ENCODE measurements around the gene CORO1C. TPM values are rescaled to one million over a fixed set of nuclear protein-coding genes. Genes with fewer than 3 reads are reported as not detected.
"Not testable (repeated sequence)": the region's sequence is repeated elsewhere in the genome, so short reads cannot be mapped to it uniquely, and the experiment has no call there.

CORO1C gene
- total RNA-seq, 1 experiment from 2014 or later = 195 TPM

DNA sequence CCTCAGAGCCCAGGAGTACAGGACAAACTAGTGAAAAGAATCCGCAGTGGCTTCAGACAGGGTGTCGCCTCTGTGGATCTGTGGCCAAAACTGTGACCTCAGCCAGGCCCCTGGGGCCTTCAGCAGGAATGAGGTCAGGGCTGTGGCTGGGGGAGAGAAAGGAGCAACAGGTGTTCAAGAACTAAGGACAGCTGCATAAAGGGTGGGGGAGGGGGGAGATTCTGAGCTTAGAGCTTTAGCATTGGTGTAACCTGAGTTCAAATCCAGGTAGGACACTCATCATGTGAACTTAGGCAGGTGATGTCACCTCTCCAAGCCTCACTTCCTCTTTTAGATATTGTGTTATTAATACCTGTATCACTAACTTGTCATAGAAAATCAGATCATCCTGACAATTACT is 40.9 kb upstream of the CORO1C start:
- peak in 1 of 2 experiments; percentile 24 for DNase-seq
- BruUV-seq (replicated peaks) = no TSS peak

DNA sequence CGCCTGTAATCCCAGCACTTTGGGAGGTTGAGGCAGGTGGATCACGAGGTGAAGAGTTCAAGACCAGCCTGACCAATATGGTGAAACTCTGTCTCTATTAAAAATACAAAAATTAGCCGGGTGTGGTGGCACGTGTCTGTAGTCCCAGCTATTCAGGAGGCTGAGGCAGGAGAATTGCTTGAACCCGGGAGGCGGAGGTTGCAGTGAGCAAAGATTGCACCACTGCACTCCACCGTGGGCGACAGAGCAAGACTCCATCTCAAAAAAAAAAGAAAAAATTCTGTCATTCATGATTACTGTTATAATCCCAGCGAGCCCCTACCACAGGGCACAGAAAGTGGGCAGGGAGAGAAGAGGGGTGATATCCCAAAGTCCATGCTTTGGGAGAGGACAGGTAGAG is 40.5 kb upstream of the CORO1C start:
- DNase-seq; H3K4me1 Mint-ChIP-seq (ENCODE audit: low read depth, unreplicated experiment); H3K4me3 Mint-ChIP-seq (ENCODE audit: unreplicated experiment); H3K9me3 ChIP-seq; H3K4me3 ChIP-seq (ENCODE audit: low read depth, low read length); BruUV-seq (replicated peaks); intact Hi-C loops (cut with micrococcal nuclease; ENCODE audit: unreplicated experiment); H3K36me3 ChIP-seq (ENCODE audit: control insufficient read depth, insufficient read depth, low read length); H3K9me3 Mint-ChIP-seq (ENCODE audit: unreplicated experiment); H3K27me3 Mint-ChIP-seq (ENCODE audit: insufficient read depth, unreplicated experiment); CTCF ChIA-PET; H3K27ac Mint-ChIP-seq (ENCODE audit: unreplicated experiment); H3K36me3 Mint-ChIP-seq (ENCODE audit: insufficient read depth, unreplicated experiment); H3K27me3 ChIP-seq (replicated peaks; ENCODE audit: control insufficient read depth, insufficient read depth, low read length): not testable (repeated sequence)
- H3K4me1 ChIP-seq = peaks cover 18% of the 10 kb centered on the region
- POLR2A ChIA-PET = interaction anchor here (0.7 kb wide), 1 partner anchor 280 kb away, joined by 4 read pairs; no protein-coding TSS in a partner anchor

More for the DNA sequence above, 40.9 kb upstream of the CORO1C start:
- Mint-ChIP-seq H3K4me1 (ENCODE audit: low read depth, unreplicated experiment) (no peaks in the 10 kb centered on the region), H3K4me3 (ENCODE audit: unreplicated experiment) (no peak overlapping the region), H3K9me3 (ENCODE audit: unreplicated experiment) (no peaks in the 10 kb centered on the region), H3K36me3 (ENCODE audit: insufficient read depth, unreplicated experiment) (no peaks in the 10 kb centered on the region), H3K27ac (ENCODE audit: unreplicated experiment) (no peak overlapping the region), H3K27me3 (ENCODE audit: insufficient read depth, unreplicated experiment) (no peaks in the 10 kb centered on the region)
- ChIA-PET CTCF (no interaction called here), POLR2A (no interaction called here)
- Histone ChIP-seq H3K27me3 (replicated peaks; ENCODE audit: control insufficient read depth, insufficient read depth, low read length) (no peaks in the 10 kb centered on the region), H3K4me1 (peaks cover 17% of the 10 kb centered on the region), H3K36me3 (ENCODE audit: control insufficient read depth, insufficient read depth, low read length) (no peaks in the 10 kb centered on the region), H3K9me3 (no peaks in the 10 kb centered on the region), H3K4me3 (ENCODE audit: low read depth, low read length) (no peak overlapping the region)
- intact Hi-C loops (cut with micrococcal nuclease; ENCODE audit: unreplicated experiment) = no loop called here
- TF ChIP-seq, protein P1, sequence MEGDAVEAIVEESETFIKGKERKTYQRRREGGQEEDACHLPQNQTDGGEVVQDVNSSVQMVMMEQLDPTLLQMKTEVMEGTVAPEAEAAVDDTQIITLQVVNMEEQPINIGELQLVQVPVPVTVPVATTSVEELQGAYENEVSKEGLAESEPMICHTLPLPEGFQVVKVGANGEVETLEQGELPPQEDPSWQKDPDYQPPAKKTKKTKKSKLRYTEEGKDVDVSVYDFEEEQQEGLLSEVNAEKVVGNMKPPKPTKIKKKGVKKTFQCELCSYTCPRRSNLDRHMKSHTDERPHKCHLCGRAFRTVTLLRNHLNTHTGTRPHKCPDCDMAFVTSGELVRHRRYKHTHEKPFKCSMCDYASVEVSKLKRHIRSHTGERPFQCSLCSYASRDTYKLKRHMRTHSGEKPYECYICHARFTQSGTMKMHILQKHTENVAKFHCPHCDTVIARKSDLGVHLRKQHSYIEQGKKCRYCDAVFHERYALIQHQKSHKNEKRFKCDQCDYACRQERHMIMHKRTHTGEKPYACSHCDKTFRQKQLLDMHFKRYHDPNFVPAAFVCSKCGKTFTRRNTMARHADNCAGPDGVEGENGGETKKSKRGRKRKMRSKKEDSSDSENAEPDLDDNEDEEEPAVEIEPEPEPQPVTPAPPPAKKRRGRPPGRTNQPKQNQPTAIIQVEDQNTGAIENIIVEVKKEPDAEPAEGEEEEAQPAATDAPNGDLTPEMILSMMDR (IDR thresholded peaks at IDR 0.05; ENCODE audit: insufficient read depth in 1 of 2, low read depth in 1 of 2, low read length in 1 of 2, severe bottlenecking in 1 of 2, unreplicated experiment in 1 of 2) = no peak

DNA sequence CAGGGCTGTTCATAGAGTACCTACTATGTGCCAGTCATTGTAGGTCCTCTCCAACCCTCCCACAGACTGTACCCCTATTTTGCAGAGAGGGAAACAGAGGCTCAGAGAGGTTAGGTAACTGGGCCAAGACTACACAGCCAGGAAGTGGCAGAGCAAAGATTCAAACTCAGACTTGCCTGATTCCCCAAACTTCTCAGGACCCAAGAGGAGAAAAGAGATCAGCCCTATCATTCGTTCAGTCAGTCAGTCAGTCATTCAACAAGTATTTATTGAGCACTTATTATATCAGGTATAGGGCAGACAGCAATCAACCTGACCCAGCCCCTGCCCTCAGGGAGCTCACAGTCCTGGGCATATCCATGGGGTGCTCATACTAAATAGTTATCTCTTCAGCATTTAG is 39.6 kb upstream of the CORO1C start:
- no peak overlapping the region for H3K4me3 Mint-ChIP-seq (ENCODE audit: unreplicated experiment)
- H3K4me1 ChIP-seq = peaks cover 18% of the 10 kb centered on the region
- DNase-seq = no peak
- TF ChIP-seq, protein P1 (IDR thresholded peaks at IDR 0.05; ENCODE audit: insufficient read depth in 1 of 2, low read depth in 1 of 2, low read length in 1 of 2, severe bottlenecking in 1 of 2, unreplicated experiment in 1 of 2) = no peak
- no peaks in the 10 kb centered on the region for H3K27me3 ChIP-seq (replicated peaks; ENCODE audit: control insufficient read depth, insufficient read depth, low read length)
- BruUV-seq (replicated peaks) = no TSS peak
- no peaks in the 10 kb centered on the region for H3K36me3 ChIP-seq (ENCODE audit: control insufficient read depth, insufficient read depth, low read length)
- H3K9me3 Mint-ChIP-seq (ENCODE audit: unreplicated experiment) = no peaks in the 10 kb centered on the region
- ChIA-PET POLR2A (no interaction called here), CTCF (no interaction called here)
- H3K4me1 Mint-ChIP-seq (ENCODE audit: low read depth, unreplicated experiment) = no peaks in the 10 kb centered on the region
- H3K4me3 ChIP-seq (ENCODE audit: low read depth, low read length) = no peak overlapping the region
- no peaks in the 10 kb centered on the region for H3K36me3 Mint-ChIP-seq (ENCODE audit: insufficient read depth, unreplicated experiment)
- intact Hi-C loops (cut with micrococcal nuclease; ENCODE audit: unreplicated experiment) = no loop called here
- no peaks in the 10 kb centered on the region for H3K27me3 Mint-ChIP-seq (ENCODE audit: insufficient read depth, unreplicated experiment)
- no peaks in the 10 kb centered on the region for H3K9me3 ChIP-seq
- no peak overlapping the region for H3K27ac Mint-ChIP-seq (ENCODE audit: unreplicated experiment)

Measured in Caco-2 (cell line).